Right atrium auricular region (tissue), 2 donors: ENCODE measurements around the gene FUT7. TPM values are rescaled to one million over a fixed set of nuclear protein-coding genes. Genes with fewer than 3 reads are reported as not detected.

Experiments
- DNase-seq: peaks from one replicate; pipeline ENCODE4 v3.0.0-alpha.2; 2019; ENCODE audit warnings: low spot score
- H3K27ac ChIP-seq, 2 donors: fragments of 200-600 bp; sonication (generic); 1 replicate in 1 of 2; 2 replicates in 1 of 2; pipeline ENCODE4 v1.5.1; 2016 to 2019
- H3K27me3 ChIP-seq, 2 donors: fragments of 200-600 bp; sonication (generic); one replicate each; pipeline versions ENCODE4 v1.5.1 to v1.6.0; 2017 to 2019
- H3K36me3 ChIP-seq: fragments of 200-600 bp; sonication (generic); one replicate; pipeline ENCODE4 v1.5.1; 2016
- H3K4me1 ChIP-seq, 2 donors: fragments of 200-600 bp; sonication (generic); one replicate each; pipeline versions ENCODE4 v1.5.1 to v1.6.0; 2017 to 2019
- H3K4me3 ChIP-seq, 2 donors: fragments of 200-600 bp; sonication (generic); 1 replicate in 1 of 2; 2 replicates in 1 of 2; pipeline ENCODE4 v1.5.1; 2017 to 2019; ENCODE audit warnings: mild to moderate bottlenecking in 1 of 2, moderate library complexity in 1 of 2
- H3K9me3 ChIP-seq, 2 donors: fragments of 200-600 bp; sonication (generic); one replicate each; pipeline ENCODE4 v1.5.1; 2019
- CTCF ChIP-seq, 2 donors: fragments of 200-600 bp; sonication (generic); IDR thresholded peaks; one replicate each; pipeline ENCODE4 v1.5.1; 2019; ENCODE audit warnings: antibody characterized with exemption in 2 of 2
- total RNA-seq, 2 donors: library from RNA; depleted of rRNA; stranded (reverse); fragments of >200 nt; gene quantifications; one replicate each; pipeline ENCODE4 v1.1.0, GENCODE V29; 2016

Gene FUT7
- total RNA-seq, 2 donors from 2014 or later, result 0.28 TPM; not detected in 1

GRCh38 chr9:137023157-137023556 lies 8.7 kb downstream of the FUT7 start:
- no peaks in the 10 kb centered on the region for H3K36me3 ChIP-seq
- H3K27ac ChIP-seq, result no peak overlapping the region
- H3K9me3 ChIP-seq, result no peaks in the 10 kb centered on the region
- no peak overlapping the region for H3K4me3 ChIP-seq
- H3K27me3 ChIP-seq, result no peaks in the 10 kb centered on the region
- H3K4me1 ChIP-seq, result peaks cover 0 to 14% of the 10 kb centered on the region in 2 donors
- TF ChIP-seq CTCF (IDR thresholded peaks at IDR 0.05), result no peak
- DNase-seq, result no peak

- H3K36me3 ChIP-seq, result peaks cover 3% of the 10 kb centered on the region
- H3K4me3 ChIP-seq, result no peak overlapping the region
- no peak for TF ChIP-seq CTCF (IDR thresholded peaks at IDR 0.05)
- H3K27me3 ChIP-seq, result no peaks in the 10 kb centered on the region
- H3K9me3 ChIP-seq, result no peaks in the 10 kb centered on the region
- H3K27ac ChIP-seq, result no peak overlapping the region
- no peak for DNase-seq
- peaks cover 0 to 14% of the 10 kb centered on the region in 2 donors for H3K4me1 ChIP-seq
These were observed 9.3 kb downstream of the FUT7 start for GRCh38 chr9:137022662-137023008.

GRCh38 chr9:137021979-137022661 lies 9.8 kb downstream of the FUT7 start:
- Histone ChIP-seq H3K4me3 (no peak overlapping the region), H3K36me3 (peaks cover 8% of the 10 kb centered on the region), H3K9me3 (no peaks in the 10 kb centered on the region), H3K27ac (no peak overlapping the region), H3K4me1 (peaks cover 0 to 9% of the 10 kb centered on the region in 2 donors), H3K27me3 (no peaks in the 10 kb centered on the region)
- DNase-seq, result no peak
- no peak for TF ChIP-seq CTCF (IDR thresholded peaks at IDR 0.05)

GRCh38 chr9:137021568-137021978 lies 10.3 kb downstream of the FUT7 start:
- H3K27me3 ChIP-seq, result no peaks in the 10 kb centered on the region
- no peaks in the 10 kb centered on the region for H3K9me3 ChIP-seq
- no peak overlapping the region for H3K4me3 ChIP-seq
- DNase-seq, result no peak
- peaks cover 0 to 3% of the 10 kb centered on the region in 2 donors for H3K4me1 ChIP-seq
- H3K36me3 ChIP-seq, result peaks cover 13% of the 10 kb centered on the region
- H3K27ac ChIP-seq, result no peak overlapping the region
- TF ChIP-seq CTCF (IDR thresholded peaks at IDR 0.05), result no peak

GRCh38 chr9:137020771-137021567 lies 10.9 kb downstream of the FUT7 start:
- H3K36me3 ChIP-seq, result peaks cover 20% of the 10 kb centered on the region
- no peak overlapping the region for H3K27ac ChIP-seq
- no peaks in the 10 kb centered on the region for H3K4me1 ChIP-seq
- no peak overlapping the region for H3K4me3 ChIP-seq
- TF ChIP-seq CTCF (IDR thresholded peaks at IDR 0.05), result no peak
- H3K9me3 ChIP-seq, result no peaks in the 10 kb centered on the region
- no peaks in the 10 kb centered on the region for H3K27me3 ChIP-seq
- DNase-seq, result no peak
